ENCODE data around the gene KRTAP10-11.

GRCh38 chr21:44615466-44615865 is 30.7 kb upstream of the KRTAP10-11 start:
- no peak for TF ChIP-seq CTCF (IDR thresholded peaks at IDR 0.05; ENCODE audit: poor library complexity)
- no peak for TF ChIP-seq EZH2 (IDR thresholded peaks at IDR 0.05; ENCODE audit: borderline replicate concordance)
- no peak for TF ChIP-seq EZH2phosphoT487 (IDR thresholded peaks at IDR 0.05; ENCODE audit: low read depth, severe bottlenecking, unreplicated experiment)
